Duodenal mucosa (tissue), 2 donors: ENCODE data around the gene CUL5.

Experiments
- H3K27ac ChIP-seq: one replicate; pipeline ENCODE4 v1.7.0; 2013; ENCODE audit warnings: low read depth, low read length
- H3K27me3 ChIP-seq, 2 donors: one replicate each; pipeline ENCODE4 v1.7.0; 2013; ENCODE audit warnings: low read length in 2 of 2, control low read depth in 1 of 2; ENCODE audit not compliant: insufficient read depth in 2 of 2, control insufficient read depth in 1 of 2
- H3K36me3 ChIP-seq, 2 donors: one replicate each; pipeline ENCODE4 v1.7.0; 2013; ENCODE audit warnings: low read length in 2 of 2, control low read depth in 1 of 2; ENCODE audit not compliant: insufficient read depth in 2 of 2, control insufficient read depth in 1 of 2
- H3K4me1 ChIP-seq, 2 donors: one replicate each; pipeline ENCODE4 v1.7.0; 2013; ENCODE audit warnings: low read length in 2 of 2, control low read depth in 1 of 2; ENCODE audit not compliant: insufficient read depth in 2 of 2, control insufficient read depth in 1 of 2
- H3K4me3 ChIP-seq, 2 donors: one replicate each; pipeline ENCODE4 v1.7.0; 2013; ENCODE audit warnings: low read length in 2 of 2, low read depth in 1 of 2
- H3K9ac ChIP-seq, 2 donors: one replicate each; pipeline ENCODE4 v1.7.0; 2013; ENCODE audit warnings: low read length in 2 of 2, low read depth in 1 of 2
- H3K9me3 ChIP-seq, 2 donors: one replicate each; pipeline ENCODE4 v1.7.0; 2013; ENCODE audit warnings: low read length in 2 of 2, control low read depth in 1 of 2; ENCODE audit not compliant: control insufficient read depth in 1 of 2

CUL5 gene

GRCh38 chr11:108154591-108154990 lies 145.9 kb downstream of the CUL5 start:
- no peaks in the 10 kb centered on the region for H3K27me3 ChIP-seq
- H3K4me1 ChIP-seq: no peaks in the 10 kb centered on the region
- H3K9ac ChIP-seq: no peak overlapping the region
- H3K27ac ChIP-seq: no peak overlapping the region
- no peak overlapping the region for H3K4me3 ChIP-seq
- peaks cover 32 to 42% of the 10 kb centered on the region in 2 donors for H3K36me3 ChIP-seq
- no peaks in the 10 kb centered on the region for H3K9me3 ChIP-seq
